NB4 (cell line): Measurements from ENCODE around the gene POLG.

Experiments
- CTCF ChIP-seq: IDR thresholded peaks from one replicate; pipeline ENCODE4 v1.5.1; 2012; ENCODE audit warnings: low read depth, low read length
- POLR2A ChIP-seq: IDR thresholded peaks from 2 replicates; pipeline ENCODE4 v1.6.1; 2011; ENCODE audit warnings: mild to moderate bottlenecking; ENCODE audit not compliant: insufficient read length; ENCODE audit errors: extremely low read depth

GRCh38 chr15:89341316-89342005 is 6.8 kb upstream of the POLG start:
- no peak for TF ChIP-seq CTCF
- no peak for TF ChIP-seq POLR2A
